ENCODE measurements around the gene NCAPG2. TPM values are rescaled to one million over a fixed set of nuclear protein-coding genes. Genes with fewer than 3 reads are reported as not detected.

NCAPG2 gene
- total and polyA plus RNA-seq, 2 donors from 2014 or later: 1.3 to 6.3 TPM

- TF ChIP-seq CTCF (IDR thresholded peaks at IDR 0.05; ENCODE audit: borderline replicate concordance, extremely low read depth, insufficient read depth): no peak
- intact Hi-C loops (cut with DNase I): no loop called here
- H3K27me3 ChIP-seq (ENCODE audit: control insufficient read depth, insufficient read depth, low read length): no peaks in the 10 kb centered on the region
- H3K27ac ChIP-seq (ENCODE audit: low read depth in 2 of 2, low read length in 2 of 2): no peak overlapping the region
- H3K9ac ChIP-seq (ENCODE audit: low read length in 3 of 3): no peak overlapping the region
- no peak overlapping the region for H3K4me3 ChIP-seq (ENCODE audit: low read length in 3 of 3)
- H3K4me1 ChIP-seq (ENCODE audit: control insufficient read depth in 2 of 3, insufficient read depth in 2 of 3, low read depth in 1 of 3, low read length in 3 of 3): no peaks in the 10 kb centered on the region
- no peak for DNase-seq
- no peaks in the 10 kb centered on the region for H3K9me3 ChIP-seq (ENCODE audit: control insufficient read depth in 2 of 3, insufficient read depth in 1 of 3, low read length in 3 of 3)
- no peak for FAIRE-seq
- no peaks in the 10 kb centered on the region for H3K36me3 ChIP-seq (ENCODE audit: control insufficient read depth in 2 of 3, insufficient read depth in 3 of 3, low read length in 3 of 3)
Observed at GRCh38 chr7:158694650-158695049, 10.0 kb downstream of the NCAPG2 start.

- intact Hi-C loops (cut with DNase I): no loop called here
- H3K9ac ChIP-seq (ENCODE audit: low read length in 3 of 3): no peak overlapping the region
- DNase-seq: no peak
- H3K36me3 ChIP-seq (ENCODE audit: control insufficient read depth in 2 of 3, insufficient read depth in 3 of 3, low read length in 3 of 3): no peaks in the 10 kb centered on the region
- H3K4me1 ChIP-seq (ENCODE audit: control insufficient read depth in 2 of 3, insufficient read depth in 2 of 3, low read depth in 1 of 3, low read length in 3 of 3): no peaks in the 10 kb centered on the region
- no peak overlapping the region for H3K4me3 ChIP-seq (ENCODE audit: low read length in 3 of 3)
- no peak for FAIRE-seq
- TF ChIP-seq CTCF (IDR thresholded peaks at IDR 0.05; ENCODE audit: borderline replicate concordance, extremely low read depth, insufficient read depth): no peak
- no peak overlapping the region for H3K27ac ChIP-seq (ENCODE audit: low read depth in 2 of 2, low read length in 2 of 2)
- H3K27me3 ChIP-seq (ENCODE audit: control insufficient read depth, insufficient read depth, low read length): no peaks in the 10 kb centered on the region
- H3K9me3 ChIP-seq (ENCODE audit: control insufficient read depth in 2 of 3, insufficient read depth in 1 of 3, low read length in 3 of 3): no peaks in the 10 kb centered on the region
Observed at GRCh38 chr7:158689488-158689887, 15.1 kb downstream of the NCAPG2 start.

GRCh38 chr7:158687406-158687805, 17.2 kb downstream of the NCAPG2 start:
- TF ChIP-seq CTCF (IDR thresholded peaks at IDR 0.05; ENCODE audit: borderline replicate concordance, extremely low read depth, insufficient read depth): no peak
- intact Hi-C loops (cut with DNase I): no loop called here
- no peak overlapping the region for H3K27ac ChIP-seq (ENCODE audit: low read depth in 2 of 2, low read length in 2 of 2)
- H3K4me3 ChIP-seq (ENCODE audit: low read length in 3 of 3): no peak overlapping the region
- H3K9ac ChIP-seq (ENCODE audit: low read length in 3 of 3): no peak overlapping the region
- no peaks in the 10 kb centered on the region for H3K27me3 ChIP-seq (ENCODE audit: control insufficient read depth, insufficient read depth, low read length)
- no peaks in the 10 kb centered on the region for H3K4me1 ChIP-seq (ENCODE audit: control insufficient read depth in 2 of 3, insufficient read depth in 2 of 3, low read depth in 1 of 3, low read length in 3 of 3)
- H3K9me3 ChIP-seq (ENCODE audit: control insufficient read depth in 2 of 3, insufficient read depth in 1 of 3, low read length in 3 of 3): no peaks in the 10 kb centered on the region
- DNase-seq (no peak), FAIRE-seq (no peak)
- H3K36me3 ChIP-seq (ENCODE audit: control insufficient read depth in 2 of 3, insufficient read depth in 3 of 3, low read length in 3 of 3): no peaks in the 10 kb centered on the region

GRCh38 chr7:158685693-158686092, 18.9 kb downstream of the NCAPG2 start:
- H3K9ac ChIP-seq (ENCODE audit: low read length in 3 of 3): no peak overlapping the region

More at GRCh38 chr7:158685693-158686092, 18.9 kb downstream of the NCAPG2 start:
- no peaks in the 10 kb centered on the region for H3K27me3 ChIP-seq (ENCODE audit: control insufficient read depth, insufficient read depth, low read length)
- no peaks in the 10 kb centered on the region for H3K36me3 ChIP-seq (ENCODE audit: control insufficient read depth in 2 of 3, insufficient read depth in 3 of 3, low read length in 3 of 3)
- no peak overlapping the region for H3K27ac ChIP-seq (ENCODE audit: low read depth in 2 of 2, low read length in 2 of 2)
- H3K9me3 ChIP-seq (ENCODE audit: control insufficient read depth in 2 of 3, insufficient read depth in 1 of 3, low read length in 3 of 3): no peaks in the 10 kb centered on the region
- H3K4me3 ChIP-seq (ENCODE audit: low read length in 3 of 3): no peak overlapping the region
- no peak for FAIRE-seq
- intact Hi-C loops (cut with DNase I): no loop called here
- TF ChIP-seq CTCF (IDR thresholded peaks at IDR 0.05; ENCODE audit: borderline replicate concordance, extremely low read depth, insufficient read depth): no peak
- no peaks in the 10 kb centered on the region for H3K4me1 ChIP-seq (ENCODE audit: control insufficient read depth in 2 of 3, insufficient read depth in 2 of 3, low read depth in 1 of 3, low read length in 3 of 3)
- no peak for DNase-seq
